Right lobe of liver (tissue), 6 donors: ENCODE data around the gene ACSM2A. TPM values are rescaled to one million over a fixed set of nuclear protein-coding genes. Genes with fewer than 3 reads are reported as not detected.
"Not testable (repeated sequence)": the region's sequence is repeated elsewhere in the genome, so short reads cannot be mapped to it uniquely, and the experiment has no call there.

Experiments
- ATAC-seq, 4 donors: fragments of 200-7000 bp; cut with Tn5 transposase; one replicate each; pipeline ENCODE4 v1.9.1; 2020; ENCODE audit warnings: mild to moderate bottlenecking in 4 of 4, moderate library complexity in 4 of 4
- DNase-seq, 3 donors: peaks; one replicate each; pipeline ENCODE4 v3.0.0-alpha.2; 2020
- H3K27ac ChIP-seq, 3 donors: fragments of 200-600 bp; one replicate each; pipeline ENCODE4 v1.8.0; 2022
- H3K27me3 ChIP-seq, 2 donors: fragments of 200-600 bp; one replicate each; pipeline ENCODE4 v1.8.0; 2022
- H3K36me3 ChIP-seq, 4 donors: fragments of 200-600 bp; sonication (generic) in 1 of 4; one replicate each; pipeline versions ENCODE4 v1.5.1 to v1.8.0; 2017 to 2022; ENCODE audit warnings: control low read depth in 1 of 4
- H3K4me1 ChIP-seq, 4 donors: fragments of 200-600 bp; sonication (generic) in 1 of 4; one replicate each; pipeline versions ENCODE4 v1.5.1 to v1.8.0; 2017 to 2022; ENCODE audit warnings: control low read depth in 1 of 4
- H3K4me3 ChIP-seq, 3 donors: fragments of 200-600 bp; one replicate each; pipeline ENCODE4 v1.8.0; 2022
- H3K9me3 ChIP-seq, 4 donors: fragments of 200-600 bp; sonication (generic) in 1 of 4; one replicate each; pipeline versions ENCODE4 v1.5.1 to v1.8.0; 2017 to 2022; ENCODE audit warnings: control low read depth in 1 of 4
- POLR2A ChIP-seq: fragments of 450-650 bp; IDR thresholded peaks from one replicate; pipeline ENCODE4 v1.6.1; 2017; ENCODE audit warnings: antibody characterized with exemption, mild to moderate bottlenecking
- WGBS: methylation state at CpG from one replicate; pipeline ENCODE4 v1.1.6; 2018; ENCODE audit warnings: low coverage, low lambda C conversion rate; ENCODE audit not compliant: insufficient coverage; ENCODE audit errors: missing lambda C conversion rate; 5-methylcytosine and 5-hydroxymethylcytosine counted together
- intact Hi-C, 2 donors: fragments of 100-400 bp; cut with DNase I; formaldehyde crosslinking; loops; one replicate each; pipeline versions ENCODE4 v1.11.2 to v1.14.1; 2022
- long read RNA-seq: library from polyadenylated mRNA; unstranded; transcript quantifications from one replicate; pipeline ENCODE4 v2.0.0, GENCODE V29; 2019
- total RNA-seq, 6 experiments: library from RNA; depleted of rRNA in 2 of 6; stranded (reverse); fragments of >200 nt in 2 of 6; fragmentation: NEBNext Ultra II Directional in 3 of 6; extraction: Animal tissue kit (Norgen Biotek cat#: 25700) in 3 of 6; gene quantifications; one replicate each; pipeline versions ENCODE4 v1.1.0 to v1.2.4, GENCODE V29; 2016 to 2023
- TF ChIP-seq, protein P1 (sequence below), 4 donors: fragments of 200-600 bp in 3 of 4; fragments of 450-650 bp in 1 of 4; IDR thresholded peaks; one replicate each; pipeline versions ENCODE4 v1.5.1 to v1.8.0; 2016 to 2022; ENCODE audit warnings: antibody characterized with exemption in 4 of 4, mild to moderate bottlenecking in 2 of 4
- donor health status: DM: no; HTN: yes; CAD: no.
- donor health status: DM: no; HTN: no; CAD: no.
- donor health status: DM: no; HTN: no; CAD: no.
- donor health status: DM: no; HTN: yes; CAD: no.
- donor health status: DM: no; HTN: yes; CAD: no.

The ACSM2A gene
- total RNA-seq = 100 to 1,000 TPM; 120 to 532 (median 241) TPM
- long read RNA-seq, transcript ACSM2A-209 (14 exons, 2,837 nt) = major isoform, 143 of 243 reads
- long read RNA-seq, partial matches to known transcripts = 45 of 243 reads
- long read RNA-seq, other reads (novel, unspliced or antisense) = 46 of 243 reads

- H3K27me3 ChIP-seq, intact Hi-C loops, H3K9me3 ChIP-seq, DNase-seq, H3K36me3 ChIP-seq, H3K4me1 ChIP-seq: not testable (repeated sequence)
- peak; percentile 70 to 79 (median 76) for ATAC-seq
- Histone ChIP-seq H3K4me3 (peak within 1 kb of the TSS; percentile 21 to 67 (median 59)), H3K27ac (peak within 1 kb of the TSS; percentile 33 to 92 (median 78))
- WGBS = no CpG with 5 or more reads among the region's 1 CpG
Measured at GRCh38 chr16:20451364-20451763, at the start of gene ACSM2A. Gene ACSM2A, plus strand, starts transcription at chr16:20451521. Its CDS starts 8,594 bp downstream, at chr16:20460115.

DNA sequence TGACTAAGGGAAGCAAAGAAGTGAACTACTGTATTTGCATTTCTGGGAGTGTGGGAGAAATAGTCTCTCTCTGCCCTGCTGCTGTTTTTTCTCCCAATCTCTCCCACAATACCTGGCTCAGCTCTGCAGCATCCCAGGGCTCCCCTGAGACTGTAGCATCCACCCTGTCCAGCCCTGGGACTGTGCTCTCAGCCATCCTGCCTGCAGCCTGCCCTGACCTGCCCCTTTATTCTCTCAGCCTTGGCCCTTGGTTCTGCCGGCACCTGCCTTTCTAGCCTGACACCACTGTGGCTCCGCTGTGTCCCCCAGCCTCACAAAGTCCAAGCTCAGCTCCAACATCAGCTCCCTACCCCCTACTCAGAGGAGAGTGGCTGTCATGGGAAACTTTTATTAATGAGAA lies 48.7 kb upstream of the ACSM2A start:
- Histone ChIP-seq H3K27me3 (no peaks in the 10 kb centered on the region), H3K9me3 (no peaks in the 10 kb centered on the region), H3K4me1 (peaks cover 0 to 2% (median 0%) of the 10 kb centered on the region in 4 donors), H3K4me3 (no peak overlapping the region), H3K36me3 (no peaks in the 10 kb centered on the region), H3K27ac (no peak overlapping the region)
- ATAC-seq (peak in 2 of 4 donors; percentile 10 to 17), DNase-seq (no peak)
- 100% methylated on average over 2 of the region's 2 CpGs for WGBS
- TF ChIP-seq POLR2A = no peak
- TF ChIP-seq, protein P1, sequence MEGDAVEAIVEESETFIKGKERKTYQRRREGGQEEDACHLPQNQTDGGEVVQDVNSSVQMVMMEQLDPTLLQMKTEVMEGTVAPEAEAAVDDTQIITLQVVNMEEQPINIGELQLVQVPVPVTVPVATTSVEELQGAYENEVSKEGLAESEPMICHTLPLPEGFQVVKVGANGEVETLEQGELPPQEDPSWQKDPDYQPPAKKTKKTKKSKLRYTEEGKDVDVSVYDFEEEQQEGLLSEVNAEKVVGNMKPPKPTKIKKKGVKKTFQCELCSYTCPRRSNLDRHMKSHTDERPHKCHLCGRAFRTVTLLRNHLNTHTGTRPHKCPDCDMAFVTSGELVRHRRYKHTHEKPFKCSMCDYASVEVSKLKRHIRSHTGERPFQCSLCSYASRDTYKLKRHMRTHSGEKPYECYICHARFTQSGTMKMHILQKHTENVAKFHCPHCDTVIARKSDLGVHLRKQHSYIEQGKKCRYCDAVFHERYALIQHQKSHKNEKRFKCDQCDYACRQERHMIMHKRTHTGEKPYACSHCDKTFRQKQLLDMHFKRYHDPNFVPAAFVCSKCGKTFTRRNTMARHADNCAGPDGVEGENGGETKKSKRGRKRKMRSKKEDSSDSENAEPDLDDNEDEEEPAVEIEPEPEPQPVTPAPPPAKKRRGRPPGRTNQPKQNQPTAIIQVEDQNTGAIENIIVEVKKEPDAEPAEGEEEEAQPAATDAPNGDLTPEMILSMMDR (IDR thresholded peaks at IDR 0.05) = no peak
- intact Hi-C loops = no loop called here

GRCh38 chr16:20404637-20405036 lies 46.7 kb upstream of the ACSM2A start, which contains the start of gene PDILT:
Gene PDILT, minus strand, starts transcription at chr16:20404737. Its CDS starts 5,437 bp downstream, at chr16:20399300.
- H3K27ac ChIP-seq = no peak within 1 kb of the TSS
- no peak within 1 kb of the TSS for H3K4me3 ChIP-seq
- WGBS = no CpG with 5 or more reads among the region's 2 CpGs
- intact Hi-C loops = no loop called here
- no peaks in the 10 kb centered on the region for H3K4me1 ChIP-seq
- H3K9me3 ChIP-seq = no peaks in the 10 kb centered on the region
- DNase-seq = no peak
- no peaks in the 10 kb centered on the region for H3K27me3 ChIP-seq
- no peaks in the 10 kb centered on the region for H3K36me3 ChIP-seq
- no peak for ATAC-seq
- TF ChIP-seq, protein P1 (IDR thresholded peaks at IDR 0.05) = no peak
- no peak for TF ChIP-seq POLR2A

- H3K9me3 ChIP-seq = no peaks in the 10 kb centered on the region
- WGBS = 24% methylated on average over 6 of the region's 6 CpGs
- intact Hi-C loops = no loop called here
- no peaks in the 10 kb centered on the region for H3K27me3 ChIP-seq
- TF ChIP-seq, protein P1 (IDR thresholded peaks at IDR 0.05) = no peak
- TF ChIP-seq POLR2A = peak; percentile 77
- H3K4me1 ChIP-seq = peaks cover 0 to 20% (median 4%) of the 10 kb centered on the region in 4 donors
- peak; percentile 91 to 98 (median 94) for DNase-seq
- peak within 1 kb of the TSS; percentile 75 to 98 (median 83) for H3K27ac ChIP-seq
- H3K36me3 ChIP-seq = no peaks in the 10 kb centered on the region
- peak within 1 kb of the TSS; percentile 29 to 55 (median 52) for H3K4me3 ChIP-seq
- peak; percentile 90 to 97 (median 94) for ATAC-seq
Measured at GRCh38 chr16:20409398-20410120, 41.8 kb upstream of the ACSM2A start, which contains the start of gene ACSM5. Gene ACSM5, plus strand, starts transcription at chr16:20409534. Its CDS starts 1,951 bp downstream, at chr16:20411485.
